Left cardiac atrium (tissue), 4 donors: ENCODE data around the gene DMD. TPM values are rescaled to one million over a fixed set of nuclear protein-coding genes. Genes with fewer than 3 reads are reported as not detected.
"Not testable (repeated sequence)": the region's sequence is repeated elsewhere in the genome, so short reads cannot be mapped to it uniquely, and the experiment has no call there.

ENCODE experiments used
- ATAC-seq, 2 donors: fragments of 200-7000 bp; cut with Tn5 transposase; one replicate each; pipeline ENCODE4 v1.9.1; 2020; ENCODE audit warnings: mild to moderate bottlenecking in 2 of 2, moderate library complexity in 2 of 2
- DNase-seq: peaks from one replicate; pipeline ENCODE4 v3.0.0-alpha.2; 2020
- intact Hi-C, 2 donors: fragments of 100-400 bp; cut with DNase I; formaldehyde crosslinking; loops; one replicate each; pipeline versions ENCODE4 v1.14.1 to v1.15.1; 2022 to 2023
- total RNA-seq, 2 donors: library from RNA; stranded (reverse); fragmentation: NEBNext Ultra II Directional; extraction: Animal tissue kit (Norgen Biotek cat#: 25700); gene quantifications; one replicate each; pipeline ENCODE4 v1.2.1, GENCODE V29; 2021
- donor health status: DM: no; HTN: yes; CAD: no.
- donor health status: DM: no; HTN: yes; CAD: no; lungs with severe emphysema.
- donor health status: DM: yes; HTN: yes; CAD: no.
- donor health status: Dilated cardiomyopathy.

The DMD gene
- total RNA-seq, 2 donors from 2014 or later: 134 to 137 TPM

GRCh38 chrX:31545726-31546125, 1665.6 kb downstream of the DMD start:
- ATAC-seq: no peak
- intact Hi-C loops: no loop called here
- no peak for DNase-seq

- intact Hi-C loops: no loop called here
- ATAC-seq (no peak), DNase-seq (no peak)
Observed at GRCh38 chrX:31545191-31545590, 1666.2 kb downstream of the DMD start.

- intact Hi-C loops: no loop called here
- no peak for ATAC-seq
- DNase-seq: no peak
Observed at GRCh38 chrX:31543634-31544033, 1667.7 kb downstream of the DMD start.

- intact Hi-C loops: no loop called here
- ATAC-seq: no peak
Observed at GRCh38 chrX:31542566-31542965, 1668.8 kb downstream of the DMD start.

GRCh38 chrX:31540313-31540712, 1671.0 kb downstream of the DMD start:
- intact Hi-C loops: no loop called here
- DNase-seq (no peak), ATAC-seq (no peak)

More at GRCh38 chrX:31542566-31542965, 1668.8 kb downstream of the DMD start:
- DNase-seq: no peak

DNA sequence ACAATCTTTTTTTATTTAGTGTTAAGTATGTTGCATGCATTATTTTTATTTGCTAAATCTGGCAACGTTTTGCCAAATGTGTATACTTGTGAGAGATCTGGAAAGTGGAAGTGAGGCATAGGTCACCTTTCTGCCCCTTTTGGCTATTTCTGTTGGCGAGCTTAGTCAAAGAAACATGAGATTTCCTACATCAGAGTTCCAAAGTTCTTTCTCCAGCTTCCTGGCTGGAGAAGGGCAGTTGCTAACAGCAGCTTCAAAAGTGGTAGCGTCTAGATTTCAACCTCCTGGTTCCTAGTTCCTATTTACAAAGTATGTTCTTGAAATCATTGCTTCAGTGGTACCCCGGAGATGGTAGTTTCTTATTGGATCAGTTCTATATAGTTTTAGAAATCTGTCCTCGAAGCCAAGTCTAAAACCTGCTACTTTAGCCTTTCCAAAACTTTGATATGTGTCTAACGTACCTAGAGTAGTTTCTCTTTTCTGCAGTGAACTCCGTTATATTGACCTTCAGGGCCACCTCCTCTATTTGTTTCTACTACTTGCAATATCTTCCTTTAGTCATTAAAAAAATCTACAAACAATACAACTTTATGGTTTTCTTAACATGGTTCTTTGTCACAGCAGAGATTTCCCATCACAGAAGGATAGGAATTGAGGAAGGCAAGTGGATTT, 1683.8 kb downstream of the DMD start:
- no peak for DNase-seq
- no peak for ATAC-seq
- intact Hi-C loops: no loop called here

DNA sequence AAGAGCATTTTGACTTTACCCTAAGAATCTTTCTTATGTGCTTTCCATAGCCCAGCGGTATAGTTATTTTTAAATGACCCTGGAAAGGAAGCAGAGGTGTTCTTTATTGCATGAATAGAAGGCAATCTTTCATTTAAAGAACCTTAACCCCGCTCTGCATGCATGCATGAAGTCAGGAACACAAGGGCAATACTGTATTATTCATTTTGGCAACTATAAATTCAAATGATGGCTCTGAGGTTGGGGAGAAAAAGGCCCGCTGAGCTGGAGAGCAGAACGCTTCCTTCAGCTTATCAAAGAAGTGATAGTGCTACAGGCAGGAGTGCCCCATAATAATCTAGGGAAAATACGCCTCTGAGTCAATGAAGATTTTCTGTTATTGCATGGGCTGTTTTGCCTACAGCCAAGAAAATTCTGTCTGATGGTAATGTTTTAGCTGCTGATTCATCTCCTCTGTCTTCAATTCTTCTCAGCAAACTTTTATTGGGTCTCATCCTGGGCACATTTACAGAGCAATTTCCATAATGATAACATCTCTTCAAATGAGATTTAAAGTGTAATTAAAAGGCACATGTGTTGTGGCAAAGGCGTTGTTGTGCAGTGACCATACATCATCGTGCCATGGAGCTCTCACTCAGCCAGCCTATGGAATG, 1687.3 kb downstream of the DMD start:
- DNase-seq: no peak
- intact Hi-C loops: no loop called here

GRCh38 chrX:31522760-31523159, 1688.6 kb downstream of the DMD start:
- no peak for DNase-seq
- ATAC-seq: no peak
- intact Hi-C loops: no loop called here

More for the DNA sequence above, 1687.3 kb downstream of the DMD start:
- no peak for ATAC-seq

DNA sequence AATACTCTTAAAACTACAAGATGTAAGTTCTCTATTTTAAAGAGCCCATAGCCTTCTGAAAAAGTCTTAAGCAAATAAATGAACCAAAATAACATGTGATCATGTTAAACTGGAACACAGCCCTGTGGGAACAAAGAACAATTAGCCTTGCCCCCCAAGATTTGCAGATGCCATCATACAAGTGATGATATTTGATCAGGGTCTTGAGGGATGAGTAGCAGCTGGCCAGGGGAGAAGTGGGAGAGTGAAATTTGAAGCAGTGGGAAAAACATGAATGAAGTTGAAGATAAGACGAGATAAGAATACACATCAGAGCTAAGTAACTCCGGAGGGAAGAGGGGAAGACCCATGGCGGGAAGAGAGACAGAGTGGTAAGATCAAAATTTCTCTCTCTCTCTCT, 1689.4 kb downstream of the DMD start:
- DNase-seq (no peak), ATAC-seq (no peak)
- intact Hi-C loops: no loop called here

- ATAC-seq (no peak), DNase-seq (no peak)
- intact Hi-C loops: no loop called here
Observed at GRCh38 chrX:31516527-31516926, 1694.8 kb downstream of the DMD start.

DNA sequence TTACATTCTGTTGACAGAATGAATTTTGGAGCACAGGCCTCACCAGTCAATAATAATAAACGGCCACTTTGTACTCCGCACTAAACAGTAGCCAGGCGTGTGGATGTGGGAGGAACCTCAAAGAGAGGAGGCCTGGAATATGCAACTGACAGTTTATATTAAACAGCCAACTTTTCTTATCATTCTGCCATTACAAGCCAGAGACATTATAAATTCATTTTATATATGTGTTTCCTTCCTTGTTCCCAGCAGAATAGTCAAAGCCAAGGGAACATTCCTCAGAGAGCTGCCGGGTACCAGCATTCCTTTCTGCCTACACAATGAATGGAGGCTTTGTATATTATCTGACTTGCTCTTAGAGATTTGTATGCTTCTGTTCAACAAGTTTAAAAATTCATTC, 1703.0 kb downstream of the DMD start:
- DNase-seq (no peak), ATAC-seq (peak; percentile 27 to 37)
- intact Hi-C loops: no loop called here

GRCh38 chrX:31506928-31507327, 1704.4 kb downstream of the DMD start:
- intact Hi-C loops: no loop called here
- ATAC-seq: no peak
- DNase-seq: no peak

GRCh38 chrX:31506360-31506759, 1705.0 kb downstream of the DMD start:
- DNase-seq (no peak), ATAC-seq (no peak)
- intact Hi-C loops: no loop called here

DNA sequence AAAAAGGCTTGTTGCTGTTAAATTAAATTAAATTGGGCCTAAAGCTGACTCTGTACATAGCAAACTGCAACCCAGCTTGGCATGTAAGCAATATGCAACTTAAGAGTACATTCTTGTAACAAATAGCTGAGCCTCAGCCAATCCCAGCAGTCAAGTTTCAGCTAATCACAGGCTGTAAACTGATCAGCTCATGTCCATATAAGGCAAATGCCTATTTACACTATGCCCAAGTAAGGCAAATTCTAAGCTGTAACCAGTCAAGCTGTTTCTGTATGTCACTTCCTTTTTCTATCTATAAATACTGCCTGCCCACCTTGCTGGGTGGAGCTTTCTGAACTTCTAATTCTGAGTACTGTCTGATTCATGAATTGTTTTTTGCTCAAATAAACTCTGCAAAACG, 1710.4 kb downstream of the DMD start:
- intact Hi-C loops: no loop called here
- DNase-seq: no peak
- ATAC-seq: no peak

DNA sequence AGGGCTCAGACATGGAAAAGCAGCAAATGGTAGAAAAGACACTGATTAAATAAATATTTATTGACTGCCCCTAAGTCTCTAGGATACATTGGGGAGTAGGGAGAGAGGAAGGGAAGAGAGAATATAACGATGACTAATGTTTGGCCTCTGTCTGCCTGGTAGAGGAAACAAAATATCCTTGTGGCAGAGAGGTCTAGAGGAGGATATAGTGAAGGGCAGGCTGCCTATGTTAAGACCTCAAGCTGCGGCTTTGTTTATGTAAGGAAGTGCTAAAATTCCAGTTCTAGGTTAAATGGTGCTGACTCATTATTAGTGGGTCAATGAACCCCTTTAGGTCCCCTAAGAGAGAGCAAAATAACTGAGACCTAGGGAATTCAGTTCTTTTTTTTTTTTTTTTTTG, 1712.2 kb downstream of the DMD start:
- ATAC-seq: peak in 1 of 2 donors; percentile 55
- no peak for DNase-seq
- intact Hi-C loops: no loop called here

- no peak for ATAC-seq
- intact Hi-C loops: no loop called here
- no peak for DNase-seq
Observed at GRCh38 chrX:31497086-31497485, 1714.3 kb downstream of the DMD start.

DNA sequence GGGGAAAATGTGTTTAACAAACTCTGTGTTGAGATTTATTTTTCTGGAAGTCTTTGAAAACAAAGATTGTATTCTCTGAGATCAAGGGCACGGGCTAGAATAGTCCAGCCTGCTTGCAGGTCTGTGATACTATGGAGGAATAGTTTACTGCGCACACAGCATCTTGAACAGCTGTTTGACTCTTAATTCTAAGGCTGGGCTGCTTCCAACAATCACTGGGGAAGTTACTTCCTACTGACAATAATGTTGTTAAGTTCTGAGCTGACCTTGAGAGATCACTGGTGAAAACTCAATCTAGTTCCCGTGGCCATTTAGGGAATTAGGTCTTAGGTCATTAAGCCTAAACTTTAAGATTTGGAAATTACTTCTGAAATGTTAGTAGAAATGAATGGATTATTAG, 1723.4 kb downstream of the DMD start:
- ATAC-seq: no peak
- DNase-seq: no peak
- intact Hi-C loops: no loop called here

DNA sequence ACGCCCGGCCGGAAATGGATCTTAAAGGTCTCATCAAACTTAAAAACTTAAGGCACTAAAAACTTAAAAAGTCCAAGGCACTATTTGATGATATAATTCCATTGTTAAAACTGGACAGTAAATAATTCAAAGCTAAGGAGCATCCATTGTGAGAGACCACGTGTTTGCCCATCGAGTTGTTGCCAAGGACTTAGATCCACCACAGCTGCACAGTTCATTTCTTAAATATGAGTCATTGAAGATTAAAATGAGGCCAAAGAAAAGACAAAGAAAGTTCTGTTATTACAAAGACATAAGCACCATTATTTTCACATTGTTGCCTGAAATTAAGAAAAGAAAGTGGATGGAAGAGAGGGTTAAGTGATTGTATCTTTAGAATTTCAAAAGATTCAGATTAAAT, 1728.0 kb downstream of the DMD start:
- DNase-seq: no peak
- peak in 1 of 2 donors; percentile 53 for ATAC-seq
- intact Hi-C loops: no loop called here

- ATAC-seq (no peak), DNase-seq (no peak)
- intact Hi-C loops: no loop called here
Observed at GRCh38 chrX:31480696-31481095, 1730.7 kb downstream of the DMD start.

GRCh38 chrX:31471229-31471628, 1740.1 kb downstream of the DMD start:
- intact Hi-C loops: no loop called here
- no peak for ATAC-seq
- no peak for DNase-seq

GRCh38 chrX:31470753-31471152, 1740.6 kb downstream of the DMD start:
- ATAC-seq, intact Hi-C loops, DNase-seq: not testable (repeated sequence)
